ENCODE results near the gene BTBD19. TPM values are rescaled to one million over a fixed set of nuclear protein-coding genes. Genes with fewer than 3 reads are reported as not detected.

The BTBD19 gene
- total RNA-seq, 1 experiment from 2014 or later = 1.6 TPM

DNA sequence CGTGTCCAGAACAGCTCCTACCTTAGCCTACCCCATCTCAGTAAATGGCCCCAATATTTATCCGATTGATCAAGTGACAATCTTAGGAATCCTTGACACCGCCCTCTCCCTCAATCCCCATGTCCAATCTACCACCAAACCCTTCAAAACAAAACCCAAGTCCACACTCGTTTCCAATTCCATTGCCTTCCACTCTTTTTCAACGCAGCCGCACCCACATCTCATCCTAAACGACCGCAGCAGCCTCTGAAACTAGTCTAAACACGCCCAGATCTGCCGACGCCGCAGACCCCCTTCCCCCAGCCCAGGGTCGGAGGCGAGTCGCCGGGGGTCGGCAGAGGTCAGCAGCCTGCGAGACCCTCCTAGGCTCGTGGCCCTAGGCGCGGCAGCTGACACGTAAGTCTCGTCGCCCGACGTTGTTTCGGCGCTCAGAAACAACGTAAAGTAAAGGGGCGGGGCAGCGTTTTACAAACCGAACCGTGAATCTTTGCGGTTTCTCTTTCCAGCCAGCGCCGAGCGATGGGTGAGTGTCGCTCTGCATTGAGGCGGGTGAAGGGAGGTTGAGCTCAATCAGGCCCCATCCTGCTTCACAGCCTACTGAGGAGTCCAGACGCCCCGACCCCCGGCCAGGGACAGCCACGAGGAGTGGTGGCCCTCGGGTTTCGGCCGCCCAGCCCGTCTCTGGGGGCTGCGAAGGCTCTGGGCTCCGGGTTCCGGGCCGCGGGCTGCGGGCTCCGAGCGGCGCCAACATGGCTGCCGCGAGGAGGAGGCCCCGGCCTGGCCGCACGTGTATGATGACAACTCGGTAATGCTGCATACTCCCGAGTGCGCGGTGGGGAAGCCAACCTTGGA lies 33.0 kb upstream of the BTBD19 start, which contains the start of gene RPS8:
TSS of gene RPS8 (plus strand) at position 463 of the 852 bp plus-strand sequence. CDS start at position 520, 57 bp downstream.
- H3K4me1 ChIP-seq = peaks cover 6% of the 10 kb centered on the region
- Mint-ChIP-seq H3K36me3 (ENCODE audit: insufficient read depth, unreplicated experiment) (peaks cover 55% of the 10 kb centered on the region), H3K27me3 (ENCODE audit: insufficient read depth, unreplicated experiment) (no peaks in the 10 kb centered on the region), H3K4me1 (ENCODE audit: low read depth, unreplicated experiment) (no peaks in the 10 kb centered on the region), H3K9me3 (ENCODE audit: unreplicated experiment) (no peaks in the 10 kb centered on the region), H3K27ac (ENCODE audit: unreplicated experiment) (peak within 1 kb of the TSS; percentile 97), H3K4me3 (ENCODE audit: unreplicated experiment) (peak within 1 kb of the TSS; percentile 81)
- peak within 1 kb of the TSS; percentile 71 for H3K4me3 ChIP-seq (ENCODE audit: low read depth, low read length)
- intact Hi-C loops (cut with micrococcal nuclease; ENCODE audit: unreplicated experiment) = no loop called here
- no TSS peak for BruUV-seq (replicated peaks)
- no peaks in the 10 kb centered on the region for H3K27me3 ChIP-seq (replicated peaks; ENCODE audit: control insufficient read depth, insufficient read depth, low read length)
- H3K9me3 ChIP-seq = no peaks in the 10 kb centered on the region
- H3K36me3 ChIP-seq (ENCODE audit: control insufficient read depth, insufficient read depth, low read length) = peaks cover 4% of the 10 kb centered on the region
- CTCF ChIA-PET = interaction anchor here (0.6 to 1.7 kb wide), 3 partner anchors 17 to 1189 kb away, joined by 3 to 5 read pairs (median 3); partner anchors contain the start of gene PLK3
- peak; percentile 89 to 90 for DNase-seq
- TF ChIP-seq, protein P1, sequence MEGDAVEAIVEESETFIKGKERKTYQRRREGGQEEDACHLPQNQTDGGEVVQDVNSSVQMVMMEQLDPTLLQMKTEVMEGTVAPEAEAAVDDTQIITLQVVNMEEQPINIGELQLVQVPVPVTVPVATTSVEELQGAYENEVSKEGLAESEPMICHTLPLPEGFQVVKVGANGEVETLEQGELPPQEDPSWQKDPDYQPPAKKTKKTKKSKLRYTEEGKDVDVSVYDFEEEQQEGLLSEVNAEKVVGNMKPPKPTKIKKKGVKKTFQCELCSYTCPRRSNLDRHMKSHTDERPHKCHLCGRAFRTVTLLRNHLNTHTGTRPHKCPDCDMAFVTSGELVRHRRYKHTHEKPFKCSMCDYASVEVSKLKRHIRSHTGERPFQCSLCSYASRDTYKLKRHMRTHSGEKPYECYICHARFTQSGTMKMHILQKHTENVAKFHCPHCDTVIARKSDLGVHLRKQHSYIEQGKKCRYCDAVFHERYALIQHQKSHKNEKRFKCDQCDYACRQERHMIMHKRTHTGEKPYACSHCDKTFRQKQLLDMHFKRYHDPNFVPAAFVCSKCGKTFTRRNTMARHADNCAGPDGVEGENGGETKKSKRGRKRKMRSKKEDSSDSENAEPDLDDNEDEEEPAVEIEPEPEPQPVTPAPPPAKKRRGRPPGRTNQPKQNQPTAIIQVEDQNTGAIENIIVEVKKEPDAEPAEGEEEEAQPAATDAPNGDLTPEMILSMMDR (IDR thresholded peaks at IDR 0.05; ENCODE audit: insufficient read depth in 1 of 2, low read depth in 1 of 2, low read length in 1 of 2, severe bottlenecking in 1 of 2, unreplicated experiment in 1 of 2) = no peak
- POLR2A ChIA-PET = interaction anchor here (0.6 to 1.9 kb wide), 14 partner anchors 11 to 1227 kb away, joined by 3 to 20 read pairs (median 6); partner anchors contain the start of genes BTBD19, DYNLT4, PLK3 and PTCH2

DNA sequence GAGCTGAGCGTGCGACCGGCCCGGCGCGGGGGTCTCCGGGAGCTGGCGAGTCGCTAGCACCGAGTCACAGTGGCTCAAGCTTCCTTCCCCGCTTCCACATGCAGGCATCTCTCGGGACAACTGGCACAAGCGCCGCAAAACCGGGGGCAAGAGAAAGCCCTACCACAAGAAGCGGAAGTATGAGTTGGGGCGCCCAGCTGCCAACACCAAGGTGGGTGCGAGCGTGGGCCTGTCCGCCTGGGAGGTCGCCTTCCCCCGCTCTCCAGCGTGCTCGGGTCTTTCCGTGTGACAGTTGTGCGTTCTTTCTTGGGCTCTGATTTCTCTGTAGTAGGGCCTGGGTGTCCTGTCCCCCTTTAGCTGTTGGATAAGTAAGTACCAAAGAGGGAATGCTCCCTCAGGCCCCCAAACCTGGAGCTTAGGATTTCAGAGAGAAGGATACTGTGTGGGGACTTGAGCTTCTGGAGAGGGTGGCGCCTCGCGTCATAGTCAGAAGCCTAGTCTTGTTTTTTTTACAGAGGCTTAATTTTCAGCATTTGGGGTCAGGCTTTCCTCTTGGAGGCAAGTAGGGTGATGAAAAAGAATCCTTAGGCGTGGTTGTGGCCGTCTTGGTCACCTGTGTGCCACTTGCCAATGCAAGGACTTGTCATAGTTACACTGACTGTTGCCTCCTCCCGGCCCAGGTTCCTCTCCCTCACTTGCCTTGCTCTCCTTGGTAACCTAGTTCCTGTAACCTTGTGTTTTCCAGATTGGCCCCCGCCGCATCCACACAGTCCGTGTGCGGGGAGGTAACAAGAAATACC lies 32.2 kb upstream of the BTBD19 start:
- Histone ChIP-seq H3K4me1 (peaks cover 6% of the 10 kb centered on the region), H3K36me3 (ENCODE audit: control insufficient read depth, insufficient read depth, low read length) (peaks cover 4% of the 10 kb centered on the region), H3K9me3 (no peaks in the 10 kb centered on the region), H3K27me3 (replicated peaks; ENCODE audit: control insufficient read depth, insufficient read depth, low read length) (no peaks in the 10 kb centered on the region), H3K4me3 (ENCODE audit: low read depth, low read length) (peak overlapping the region; percentile 71)
- TF ChIP-seq, protein P1 (IDR thresholded peaks at IDR 0.05; ENCODE audit: insufficient read depth in 1 of 2, low read depth in 1 of 2, low read length in 1 of 2, severe bottlenecking in 1 of 2, unreplicated experiment in 1 of 2) = no peak
- CTCF ChIA-PET = interaction anchor here (0.6 to 1.7 kb wide), 2 partner anchors 16 to 24 kb away, joined by 3 to 5 read pairs; partner anchors contain the start of gene PLK3
- H3K27me3 Mint-ChIP-seq (ENCODE audit: insufficient read depth, unreplicated experiment) = no peaks in the 10 kb centered on the region
- peaks cover 64% of the 10 kb centered on the region for H3K36me3 Mint-ChIP-seq (ENCODE audit: insufficient read depth, unreplicated experiment)
- no peaks in the 10 kb centered on the region for H3K9me3 Mint-ChIP-seq (ENCODE audit: unreplicated experiment)
- H3K4me1 Mint-ChIP-seq (ENCODE audit: low read depth, unreplicated experiment) = no peaks in the 10 kb centered on the region
- H3K4me3 Mint-ChIP-seq (ENCODE audit: unreplicated experiment) = peak overlapping the region; percentile 81
- intact Hi-C loops (cut with micrococcal nuclease; ENCODE audit: unreplicated experiment) = no loop called here
- BruUV-seq (replicated peaks) = TSS peak; percentile 52
- POLR2A ChIA-PET = interaction anchor here (0.6 to 1.9 kb wide), 11 partner anchors 10 to 676 kb away, joined by 3 to 20 read pairs (median 6); partner anchors contain the start of genes BTBD19, DYNLT4, PLK3 and PTCH2
- H3K27ac Mint-ChIP-seq (ENCODE audit: unreplicated experiment) = peak overlapping the region; percentile 81
- DNase-seq = peak in 1 of 2 experiments; percentile 11

DNA sequence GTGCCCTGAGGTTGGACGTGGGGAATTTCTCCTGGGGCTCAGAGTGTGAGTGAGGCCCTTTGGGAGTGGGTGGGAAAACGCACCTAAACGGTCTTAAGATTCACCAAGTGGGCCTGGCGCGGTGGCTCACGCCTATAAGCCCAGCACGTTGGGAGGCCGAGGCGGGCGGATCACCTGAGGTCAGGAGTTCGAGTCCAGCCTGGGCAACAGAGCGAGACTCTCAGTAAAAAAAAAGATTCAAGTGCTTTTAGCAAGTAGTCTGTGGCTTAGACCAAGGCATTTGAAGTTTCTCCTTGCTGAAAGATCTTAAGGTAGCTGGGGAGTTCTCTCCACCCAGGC lies 31.6 kb upstream of the BTBD19 start:
- intact Hi-C loops (cut with micrococcal nuclease; ENCODE audit: unreplicated experiment) = no loop called here
- peaks cover 4% of the 10 kb centered on the region for H3K36me3 ChIP-seq (ENCODE audit: control insufficient read depth, insufficient read depth, low read length)
- peaks cover 6% of the 10 kb centered on the region for H3K4me1 ChIP-seq
- no peaks in the 10 kb centered on the region for H3K9me3 ChIP-seq
- CTCF ChIA-PET = interaction anchor here (1.7 kb wide), 1 partner anchor 24 kb away, joined by 5 read pairs; the partner anchor contains the start of gene PLK3
- H3K4me3 ChIP-seq (ENCODE audit: low read depth, low read length) = peak overlapping the region; percentile 71
- no peaks in the 10 kb centered on the region for H3K27me3 ChIP-seq (replicated peaks; ENCODE audit: control insufficient read depth, insufficient read depth, low read length)
- POLR2A ChIA-PET = interaction anchor here (1.6 kb wide), 2 partner anchors 23 to 43 kb away, joined by 7 to 20 read pairs; partner anchors contain the start of gene PLK3
- Mint-ChIP-seq H3K4me1 (ENCODE audit: low read depth, unreplicated experiment) (no peaks in the 10 kb centered on the region), H3K4me3 (ENCODE audit: unreplicated experiment) (peak overlapping the region; percentile 81), H3K27me3 (ENCODE audit: insufficient read depth, unreplicated experiment) (no peaks in the 10 kb centered on the region), H3K9me3 (ENCODE audit: unreplicated experiment) (no peaks in the 10 kb centered on the region), H3K36me3 (ENCODE audit: insufficient read depth, unreplicated experiment) (peaks cover 69% of the 10 kb centered on the region), H3K27ac (ENCODE audit: unreplicated experiment) (peak overlapping the region; percentile 81)
- TF ChIP-seq, protein P1 (IDR thresholded peaks at IDR 0.05; ENCODE audit: insufficient read depth in 1 of 2, low read depth in 1 of 2, low read length in 1 of 2, severe bottlenecking in 1 of 2, unreplicated experiment in 1 of 2) = no peak
- DNase-seq = no peak
- no TSS peak for BruUV-seq (replicated peaks)

Data from Caco-2 (cell line).